ENCODE data around the gene PCDHGA5.
"Not testable (repeated sequence)": the region's sequence is repeated elsewhere in the genome, so short reads cannot be mapped to it uniquely, and the experiment has no call there.

PCDHGA5 gene

DNA sequence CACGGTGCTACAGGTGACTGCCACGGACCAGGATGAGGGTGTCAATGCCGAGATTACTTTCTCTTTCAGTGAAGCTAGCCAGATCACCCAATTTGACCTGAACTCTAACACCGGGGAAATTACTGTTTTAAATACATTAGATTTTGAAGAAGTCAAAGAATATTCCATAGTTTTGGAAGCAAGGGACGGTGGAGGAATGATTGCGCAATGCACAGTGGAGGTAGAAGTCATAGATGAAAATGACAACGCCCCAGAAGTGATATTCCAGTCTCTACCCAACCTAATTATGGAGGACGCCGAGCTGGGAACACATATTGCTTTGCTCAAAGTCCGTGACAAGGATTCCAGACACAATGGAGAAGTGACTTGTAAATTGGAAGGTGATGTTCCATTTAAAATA lies 24.7 kb downstream of the PCDHGA5 start:
- no peak for DNase-seq

DNA sequence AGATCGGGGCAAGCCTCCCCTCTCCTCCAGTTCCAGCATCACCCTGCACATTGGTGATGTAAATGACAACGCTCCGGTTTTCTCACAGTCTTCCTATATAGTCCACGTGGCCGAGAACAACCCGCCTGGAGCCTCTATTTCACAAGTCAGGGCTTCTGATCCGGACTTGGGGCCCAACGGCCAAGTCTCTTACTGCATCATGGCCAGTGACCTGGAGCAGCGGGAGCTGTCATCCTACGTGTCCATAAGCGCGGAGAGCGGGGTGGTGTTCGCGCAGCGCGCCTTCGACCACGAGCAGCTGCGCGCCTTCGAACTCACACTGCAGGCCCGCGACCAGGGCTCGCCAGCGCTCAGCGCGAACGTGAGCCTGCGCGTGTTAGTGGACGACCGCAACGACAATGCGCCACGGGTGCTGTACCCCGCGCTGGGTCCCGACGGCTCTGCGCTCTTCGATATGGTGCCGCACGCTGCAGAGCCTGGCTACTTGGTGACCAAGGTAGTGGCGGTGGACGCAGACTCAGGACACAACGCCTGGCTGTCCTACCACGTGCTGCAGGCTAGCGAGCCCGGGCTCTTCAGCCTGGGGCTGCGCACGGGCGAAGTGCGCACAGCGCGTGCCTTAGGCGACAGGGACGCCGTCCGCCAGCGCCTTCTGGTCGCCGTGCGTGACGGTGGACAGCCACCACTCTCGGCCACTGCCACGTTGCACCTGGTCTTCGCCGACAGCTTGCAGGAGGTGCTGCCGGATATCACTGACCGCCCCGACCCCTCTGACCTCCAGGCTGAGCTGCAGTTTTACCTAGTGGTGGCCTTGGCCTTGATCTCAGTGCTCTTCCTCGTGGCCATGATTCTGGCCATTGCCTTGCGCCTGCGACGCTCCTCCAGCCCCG lies 25.4 kb downstream of the PCDHGA5 start:
- no peak for DNase-seq

DNA sequence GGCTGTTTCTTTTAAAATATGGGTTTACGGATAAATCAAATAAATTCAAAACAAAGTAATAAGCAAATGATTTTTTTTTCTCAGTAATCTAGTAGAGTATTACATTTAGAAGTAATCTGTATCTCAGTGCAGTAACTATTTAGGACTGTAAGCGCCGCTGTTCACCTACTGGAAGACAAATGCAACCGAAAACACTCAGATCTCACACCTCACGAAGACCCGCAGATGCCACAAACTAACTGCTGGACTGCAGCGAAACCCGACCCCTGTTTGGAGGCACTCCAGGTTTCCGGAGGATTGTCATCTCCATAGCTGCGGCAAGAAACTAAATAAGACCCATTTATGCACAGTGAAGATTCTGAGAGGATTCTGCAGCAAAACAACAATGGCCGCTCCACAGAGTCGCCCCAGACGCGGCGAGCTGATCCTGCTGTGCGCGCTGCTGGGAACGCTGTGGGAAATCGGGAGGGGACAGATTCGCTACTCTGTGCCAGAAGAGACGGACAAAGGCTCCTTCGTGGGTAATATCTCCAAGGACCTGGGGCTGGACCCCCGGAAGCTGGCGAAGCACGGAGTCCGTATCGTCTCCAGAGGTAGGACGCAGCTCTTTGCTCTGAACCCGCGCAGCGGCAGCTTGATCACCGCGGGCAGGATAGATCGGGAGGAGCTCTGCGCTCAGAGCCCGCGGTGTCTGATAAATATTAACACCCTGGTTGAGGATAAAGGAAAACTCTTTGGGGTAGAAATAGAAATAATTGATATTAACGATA lies 28.7 kb downstream of the PCDHGA5 start, which contains the start of gene PCDHGA8:
Gene PCDHGA8 (plus strand): TSS at position 205 of the 770 bp plus-strand sequence. CDS start 181 bp downstream, at position 386.
- DNase-seq, result peak; percentile 39

DNA sequence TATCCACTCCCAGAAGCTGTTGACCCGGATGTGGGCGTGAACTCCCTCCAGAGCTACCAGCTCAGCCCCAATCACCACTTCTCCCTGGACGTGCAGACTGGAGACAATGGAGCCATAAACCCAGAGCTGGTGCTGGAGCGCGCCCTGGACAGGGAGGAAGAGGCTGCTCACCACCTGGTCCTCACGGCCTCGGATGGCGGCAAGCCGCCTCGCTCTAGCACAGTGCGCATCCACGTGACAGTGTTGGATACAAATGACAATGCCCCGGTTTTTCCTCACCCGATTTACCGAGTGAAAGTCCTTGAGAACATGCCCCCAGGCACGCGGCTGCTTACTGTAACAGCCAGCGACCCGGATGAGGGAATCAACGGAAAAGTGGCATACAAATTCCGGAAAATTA lies 29.3 kb downstream of the PCDHGA5 start:
- DNase-seq, result no peak

DNA sequence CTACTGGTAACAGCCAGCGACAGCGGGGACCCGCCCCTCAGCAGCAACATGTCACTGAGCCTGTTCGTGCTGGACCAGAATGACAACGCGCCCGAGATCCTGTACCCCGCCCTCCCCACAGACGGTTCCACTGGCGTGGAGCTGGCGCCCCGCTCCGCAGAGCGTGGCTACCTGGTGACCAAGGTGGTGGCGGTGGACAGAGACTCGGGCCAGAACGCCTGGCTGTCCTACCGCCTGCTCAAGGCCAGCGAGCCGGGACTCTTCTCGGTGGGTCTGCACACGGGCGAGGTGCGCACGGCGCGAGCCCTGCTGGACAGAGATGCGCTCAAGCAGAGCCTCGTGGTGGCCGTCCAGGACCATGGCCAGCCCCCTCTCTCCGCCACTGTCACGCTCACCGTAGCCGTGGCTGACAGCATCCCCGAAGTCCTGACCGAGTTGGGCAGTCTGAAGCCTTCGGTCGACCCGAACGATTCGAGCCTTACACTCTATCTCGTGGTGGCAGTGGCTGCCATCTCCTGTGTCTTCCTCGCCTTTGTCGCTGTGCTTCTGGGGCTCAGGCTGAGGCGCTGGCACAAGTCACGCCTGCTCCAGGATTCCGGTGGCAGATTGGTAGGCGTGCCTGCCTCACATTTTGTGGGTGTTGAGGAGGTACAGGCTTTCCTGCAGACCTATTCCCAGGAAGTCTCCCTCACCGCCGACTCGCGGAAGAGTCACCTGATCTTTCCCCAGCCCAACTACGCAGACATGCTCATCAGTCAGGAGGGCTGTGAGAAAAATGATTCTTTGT lies 30.6 kb downstream of the PCDHGA5 start:
- not testable (repeated sequence) for DNase-seq

DNA sequence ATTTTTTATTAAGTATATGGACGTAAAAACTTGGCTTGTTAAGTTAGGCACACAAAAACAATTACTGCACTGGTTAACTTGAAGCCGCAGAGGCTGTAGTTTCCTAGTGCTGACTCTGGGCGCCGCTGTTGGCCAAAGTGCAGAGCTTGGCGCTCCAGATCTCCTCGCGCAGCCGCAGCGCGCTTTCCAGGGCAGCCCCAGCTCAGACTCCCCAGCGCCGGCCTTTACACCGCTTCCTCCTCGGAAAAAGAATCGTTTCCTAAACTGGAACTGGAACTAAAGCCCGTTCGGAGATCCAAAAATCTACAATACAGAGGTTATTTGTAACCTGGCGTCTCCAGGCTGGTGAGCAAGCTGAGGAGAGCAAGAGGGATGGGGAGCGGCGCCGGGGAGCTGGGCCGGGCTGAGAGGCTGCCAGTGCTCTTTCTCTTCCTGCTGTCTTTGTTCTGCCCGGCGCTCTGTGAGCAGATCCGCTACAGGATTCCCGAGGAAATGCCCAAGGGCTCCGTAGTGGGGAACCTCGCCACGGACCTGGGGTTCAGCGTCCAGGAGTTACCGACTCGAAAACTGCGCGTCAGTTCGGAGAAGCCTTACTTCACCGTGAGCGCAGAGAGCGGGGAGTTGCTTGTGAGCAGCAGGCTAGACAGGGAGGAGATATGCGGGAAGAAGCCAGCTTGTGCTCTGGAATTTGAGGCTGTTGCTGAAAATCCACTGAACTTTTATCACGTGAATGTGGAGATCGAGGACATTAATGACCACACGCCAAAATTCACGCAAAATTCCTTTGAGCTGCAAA lies 34.0 kb downstream of the PCDHGA5 start, which contains the start of gene PCDHGB5:
Gene PCDHGB5 (plus strand): TSS at position 192 of the 796 bp plus-strand sequence. CDS start 181 bp downstream, at position 373.
- not testable (repeated sequence) for DNase-seq

DNA sequence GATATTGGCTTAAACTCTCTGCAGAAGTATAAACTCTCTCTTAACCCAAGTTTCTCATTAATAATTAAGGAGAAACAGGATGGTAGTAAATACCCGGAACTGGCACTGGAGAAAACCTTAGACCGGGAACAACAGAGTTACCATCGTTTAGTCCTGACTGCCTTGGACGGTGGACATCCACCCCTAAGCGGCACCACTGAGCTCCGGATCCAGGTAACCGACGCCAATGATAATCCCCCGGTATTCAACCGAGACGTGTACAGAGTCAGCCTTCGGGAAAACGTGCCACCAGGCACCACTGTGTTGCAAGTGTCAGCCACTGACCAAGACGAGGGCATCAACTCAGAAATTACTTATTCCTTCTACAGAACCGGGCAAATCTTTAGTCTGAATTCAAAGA lies 34.6 kb downstream of the PCDHGA5 start:
- no peak for DNase-seq

DNA sequence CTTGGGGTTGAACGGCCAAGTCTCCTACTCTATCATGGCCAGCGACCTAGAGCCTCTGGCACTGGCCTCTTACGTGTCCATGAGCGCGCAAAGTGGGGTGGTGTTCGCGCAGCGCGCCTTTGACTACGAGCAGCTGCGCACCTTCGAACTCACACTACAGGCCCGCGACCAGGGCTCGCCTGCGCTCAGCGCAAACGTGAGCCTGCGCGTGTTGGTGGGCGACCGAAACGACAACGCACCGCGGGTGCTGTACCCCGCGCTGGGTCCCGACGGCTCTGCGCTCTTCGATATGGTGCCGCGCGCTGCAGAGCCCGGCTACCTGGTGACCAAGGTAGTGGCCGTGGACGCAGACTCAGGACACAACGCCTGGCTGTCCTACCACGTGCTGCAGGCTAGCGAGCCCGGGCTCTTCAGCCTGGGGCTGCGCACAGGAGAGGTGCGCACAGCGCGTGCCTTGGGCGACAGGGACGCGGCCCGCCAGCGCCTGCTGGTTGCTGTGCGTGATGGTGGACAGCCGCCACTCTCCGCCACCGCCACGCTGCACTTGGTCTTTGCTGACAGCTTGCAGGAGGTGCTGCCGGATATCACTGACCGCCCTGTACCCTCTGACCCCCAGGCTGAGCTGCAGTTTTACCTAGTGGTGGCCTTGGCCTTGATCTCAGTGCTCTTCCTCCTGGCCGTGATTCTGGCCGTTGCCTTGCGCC lies 35.7 kb downstream of the PCDHGA5 start:
- no peak for DNase-seq

DNA sequence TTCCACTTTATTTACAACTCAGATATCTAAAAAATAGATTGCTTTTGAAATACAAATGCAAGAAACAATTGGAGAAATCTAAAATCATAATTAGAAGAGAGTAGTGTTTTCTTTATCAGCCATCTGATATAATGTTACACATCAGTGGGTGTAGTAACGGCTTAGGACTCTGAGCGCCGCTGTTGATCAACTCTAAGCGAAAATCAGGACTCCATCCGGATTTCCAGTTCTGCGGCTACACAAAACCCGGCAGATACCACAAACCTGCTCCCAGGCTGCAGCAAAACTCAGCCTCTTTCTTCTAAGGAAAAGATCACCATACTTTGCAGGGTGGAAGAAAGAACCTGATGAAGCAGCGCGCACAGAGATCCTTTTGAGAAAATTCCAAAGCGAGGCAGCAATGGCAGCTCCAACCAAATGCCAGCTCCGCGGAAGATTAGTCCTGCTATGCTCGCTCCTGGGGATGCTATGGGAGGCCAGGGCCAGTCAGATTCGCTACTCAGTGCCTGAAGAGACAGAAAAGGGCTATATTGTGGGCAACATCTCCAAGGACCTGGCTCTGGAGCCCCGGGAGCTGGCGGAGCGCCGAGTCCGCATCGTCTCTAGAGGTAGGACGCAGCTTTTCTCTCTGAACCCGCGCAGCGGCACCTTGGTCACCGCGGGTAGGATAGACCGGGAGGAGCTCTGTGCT lies 38.7 kb downstream of the PCDHGA5 start, which contains the start of gene PCDHGA9:
Gene PCDHGA9 (plus strand): TSS at position 226 of the 691 bp plus-strand sequence. CDS start 175 bp downstream, at position 401.
- DNase-seq, result peak; percentile 73

DNA sequence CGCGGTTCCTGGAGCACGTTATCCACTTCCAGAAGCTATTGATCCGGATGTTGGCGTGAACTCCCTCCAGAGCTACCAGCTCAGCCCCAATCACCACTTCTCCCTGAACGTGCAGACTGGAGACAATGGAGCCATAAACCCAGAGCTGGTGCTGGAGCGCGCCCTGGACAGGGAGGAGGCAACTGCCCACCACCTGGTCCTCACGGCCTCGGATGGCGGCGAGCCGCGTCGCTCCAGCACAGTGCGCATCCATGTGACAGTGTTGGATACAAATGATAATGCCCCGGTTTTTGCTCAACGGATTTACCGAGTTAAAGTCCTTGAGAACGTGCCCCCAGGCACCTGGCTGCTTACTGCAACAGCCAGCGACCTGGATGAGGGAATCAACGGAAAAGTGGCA lies 39.4 kb downstream of the PCDHGA5 start:
- no peak for DNase-seq

DNA sequence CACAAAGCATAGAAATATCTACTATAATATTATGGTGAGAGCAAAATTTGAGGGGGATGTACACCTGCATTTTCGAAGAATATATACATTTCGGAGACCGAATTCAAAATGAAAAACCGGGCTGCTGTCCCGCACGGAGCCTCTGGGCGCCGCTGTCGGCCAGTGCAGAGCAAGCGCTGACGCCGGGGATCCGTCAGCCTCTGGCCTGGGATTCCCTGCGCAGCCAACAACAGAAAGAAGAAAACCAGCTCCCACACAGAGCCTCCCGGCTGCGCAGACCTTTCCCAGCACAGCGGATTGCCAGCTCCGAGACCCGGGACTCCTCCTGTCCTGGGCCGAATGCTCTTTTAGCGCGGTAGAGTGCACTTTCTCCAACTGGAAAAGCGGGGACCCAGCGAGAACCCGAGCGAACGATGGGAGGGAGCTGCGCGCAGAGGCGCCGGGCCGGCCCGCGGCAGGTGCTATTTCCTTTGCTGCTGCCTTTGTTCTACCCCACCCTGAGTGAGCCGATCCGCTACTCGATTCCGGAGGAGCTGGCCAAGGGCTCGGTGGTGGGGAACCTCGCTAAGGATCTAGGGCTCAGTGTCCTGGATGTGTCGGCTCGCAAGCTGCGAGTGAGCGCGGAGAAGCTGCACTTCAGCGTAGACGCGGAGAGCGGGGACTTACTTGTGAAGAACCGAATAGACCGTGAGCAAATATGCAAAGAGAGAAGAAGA lies 44.0 kb downstream of the PCDHGA5 start, which contains the start of gene PCDHGB6:
Gene PCDHGB6 (plus strand): TSS at position 232 of the 716 bp plus-strand sequence. CDS start 182 bp downstream, at position 414.
- DNase-seq, result peak; percentile 88

DNA sequence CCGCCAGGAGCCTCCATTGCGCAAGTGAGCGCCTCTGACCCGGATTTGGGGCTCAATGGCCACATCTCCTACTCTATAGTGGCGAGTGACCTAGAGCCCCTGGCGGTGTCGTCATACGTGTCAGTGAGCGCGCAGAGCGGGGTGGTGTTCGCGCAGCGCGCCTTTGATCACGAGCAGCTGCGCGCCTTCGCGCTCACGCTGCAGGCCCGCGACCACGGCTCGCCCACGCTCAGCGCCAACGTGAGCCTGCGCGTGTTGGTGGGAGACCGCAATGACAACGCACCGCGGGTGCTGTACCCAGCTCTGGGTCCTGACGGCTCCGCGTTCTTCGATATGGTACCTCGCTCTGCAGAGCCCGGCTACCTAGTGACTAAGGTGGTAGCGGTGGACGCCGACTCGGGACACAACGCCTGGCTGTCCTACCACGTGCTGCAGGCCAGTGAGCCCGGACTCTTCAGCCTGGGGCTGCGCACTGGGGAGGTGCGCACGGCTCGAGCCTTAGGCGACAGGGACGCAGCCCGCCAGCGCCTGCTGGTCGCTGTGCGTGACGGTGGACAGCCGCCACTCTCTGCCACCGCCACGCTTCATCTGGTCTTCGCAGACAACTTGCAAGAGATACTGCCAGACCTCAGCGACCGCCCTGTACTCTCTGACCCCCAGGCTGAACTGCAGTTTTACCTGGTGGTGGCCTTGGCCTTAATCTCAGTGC lies 45.8 kb downstream of the PCDHGA5 start:
- DNase-seq, result no peak

DNA sequence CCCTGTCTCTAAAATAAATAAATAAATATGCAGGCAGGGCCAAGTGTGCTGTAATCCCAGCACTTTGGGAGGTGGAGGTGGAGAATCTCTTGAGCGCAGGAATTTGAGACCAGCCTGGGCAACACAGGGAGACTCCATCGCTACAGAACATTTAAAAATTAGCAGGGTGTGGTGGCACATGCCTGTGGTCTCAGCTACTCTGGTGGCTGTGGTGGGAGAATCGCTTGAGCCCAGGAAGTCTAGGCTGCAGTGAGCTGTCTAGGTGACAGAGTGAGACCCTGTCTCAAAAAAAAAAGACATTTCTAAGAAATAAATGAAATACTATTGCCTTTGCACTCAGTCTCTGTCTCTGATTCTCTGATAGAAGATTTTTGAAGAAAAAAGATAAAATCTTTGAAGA lies 47.6 kb downstream of the PCDHGA5 start:
- no peak for DNase-seq

DNA sequence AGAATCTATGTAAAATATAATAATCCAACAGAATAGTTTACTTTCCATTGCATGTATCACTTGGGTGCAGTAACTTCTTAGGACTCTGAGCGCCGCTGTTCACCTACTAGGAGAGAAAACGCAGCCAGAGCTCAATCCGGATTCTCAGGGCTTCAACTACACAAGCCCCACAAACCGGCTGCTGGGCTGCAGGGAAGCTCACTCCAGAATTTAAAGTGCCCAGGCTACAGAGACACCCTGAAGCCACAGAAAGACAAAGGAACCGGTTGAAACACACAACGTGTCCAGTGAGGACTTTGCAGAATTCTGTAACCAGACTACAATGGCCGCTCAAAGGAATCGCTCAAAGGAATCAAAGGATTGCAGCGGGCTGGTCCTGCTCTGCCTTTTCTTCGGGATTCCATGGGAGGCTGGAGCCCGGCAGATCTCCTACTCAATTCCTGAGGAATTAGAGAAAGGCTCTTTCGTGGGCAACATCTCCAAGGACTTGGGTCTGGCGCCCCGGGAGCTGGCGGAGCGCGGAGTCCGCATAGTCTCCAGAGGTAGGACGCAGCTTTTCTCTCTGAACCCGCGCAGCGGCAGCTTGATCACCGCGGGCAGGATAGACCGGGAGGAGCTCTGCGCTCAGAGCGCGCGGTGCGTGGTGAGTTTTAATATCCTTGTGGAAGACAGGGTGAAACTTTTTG lies 49.0 kb downstream of the PCDHGA5 start, which contains the start of gene PCDHGA10:
Gene PCDHGA10 (plus strand): TSS at position 134 of the 686 bp plus-strand sequence. CDS start 189 bp downstream, at position 323.
- peak; percentile 35 for DNase-seq

DNA sequence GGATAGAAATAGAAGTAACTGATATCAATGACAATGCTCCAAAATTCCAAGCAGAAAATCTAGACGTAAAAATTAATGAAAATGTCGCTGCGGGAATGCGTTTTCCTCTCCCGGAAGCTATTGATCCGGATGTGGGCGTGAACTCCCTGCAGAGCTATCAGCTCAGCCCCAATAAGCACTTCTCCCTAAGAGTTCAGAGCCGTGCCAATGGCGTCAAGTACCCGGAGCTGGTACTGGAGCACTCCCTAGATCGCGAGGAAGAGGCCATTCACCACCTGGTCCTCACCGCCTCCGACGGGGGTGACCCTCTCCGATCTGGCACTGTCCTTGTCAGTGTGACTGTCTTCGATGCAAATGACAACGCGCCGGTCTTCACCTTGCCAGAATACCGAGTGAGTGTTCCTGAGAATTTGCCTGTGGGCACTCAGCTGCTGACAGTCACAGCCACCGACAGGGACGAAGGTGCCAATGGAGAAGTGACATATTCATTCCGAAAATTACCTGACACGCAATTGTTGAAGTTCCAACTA lies 49.6 kb downstream of the PCDHGA5 start:
- no peak for DNase-seq

DNA sequence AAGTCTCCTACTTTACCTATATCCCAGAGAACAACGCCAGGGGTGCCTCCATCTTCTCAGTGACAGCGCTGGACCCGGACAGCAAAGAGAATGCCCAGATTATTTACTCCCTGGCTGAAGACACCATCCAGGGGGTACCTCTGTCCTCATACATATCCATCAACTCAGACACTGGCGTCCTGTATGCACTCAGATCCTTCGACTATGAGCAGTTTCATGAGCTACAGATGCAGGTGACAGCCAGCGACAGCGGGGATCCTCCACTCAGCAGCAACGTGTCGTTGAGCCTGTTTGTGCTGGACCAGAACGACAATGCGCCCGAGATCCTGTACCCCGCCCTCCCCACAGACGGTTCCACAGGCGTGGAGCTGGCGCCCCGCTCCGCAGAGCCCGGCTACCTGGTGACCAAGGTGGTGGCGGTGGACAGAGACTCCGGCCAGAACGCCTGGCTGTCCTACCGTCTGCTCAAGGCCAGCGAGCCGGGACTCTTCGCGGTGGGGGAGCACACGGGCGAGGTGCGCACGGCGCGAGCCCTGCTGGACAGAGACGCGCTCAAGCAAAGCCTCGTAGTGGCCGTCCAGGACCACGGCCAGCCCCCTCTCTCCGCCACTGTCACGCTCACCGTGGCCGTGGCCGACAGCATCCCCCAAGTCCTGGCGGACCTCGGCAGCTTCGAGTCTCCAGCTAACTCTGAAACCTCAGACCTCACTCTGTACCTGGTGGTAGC lies 50.7 kb downstream of the PCDHGA5 start:
- DNase-seq, result not testable (repeated sequence)

DNA sequence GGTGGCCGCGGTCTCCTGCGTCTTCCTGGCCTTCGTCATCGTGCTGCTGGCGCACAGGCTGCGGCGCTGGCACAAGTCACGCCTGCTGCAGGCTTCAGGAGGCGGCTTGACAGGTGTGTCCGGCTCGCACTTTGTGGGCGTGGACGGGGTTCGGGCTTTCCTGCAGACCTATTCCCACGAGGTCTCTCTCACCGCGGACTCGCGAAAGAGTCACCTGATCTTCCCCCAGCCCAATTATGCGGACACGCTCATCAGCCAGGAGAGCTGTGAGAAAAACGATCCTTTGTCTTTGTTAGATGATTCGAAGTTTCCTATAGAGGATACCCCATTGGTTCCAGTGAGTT lies 51.3 kb downstream of the PCDHGA5 start:
- not testable (repeated sequence) for DNase-seq

Measured in NCI-H69 (cell line).